ENCODE measurements around the gene UNC93A. TPM values are rescaled to one million over a fixed set of nuclear protein-coding genes. Genes with fewer than 3 reads are reported as not detected.
"Not testable (repeated sequence)": the region's sequence is repeated elsewhere in the genome, so short reads cannot be mapped to it uniquely, and the experiment has no call there.

UNC93A gene
- total RNA-seq, 1 donor from 2014 or later, result not detected

DNA sequence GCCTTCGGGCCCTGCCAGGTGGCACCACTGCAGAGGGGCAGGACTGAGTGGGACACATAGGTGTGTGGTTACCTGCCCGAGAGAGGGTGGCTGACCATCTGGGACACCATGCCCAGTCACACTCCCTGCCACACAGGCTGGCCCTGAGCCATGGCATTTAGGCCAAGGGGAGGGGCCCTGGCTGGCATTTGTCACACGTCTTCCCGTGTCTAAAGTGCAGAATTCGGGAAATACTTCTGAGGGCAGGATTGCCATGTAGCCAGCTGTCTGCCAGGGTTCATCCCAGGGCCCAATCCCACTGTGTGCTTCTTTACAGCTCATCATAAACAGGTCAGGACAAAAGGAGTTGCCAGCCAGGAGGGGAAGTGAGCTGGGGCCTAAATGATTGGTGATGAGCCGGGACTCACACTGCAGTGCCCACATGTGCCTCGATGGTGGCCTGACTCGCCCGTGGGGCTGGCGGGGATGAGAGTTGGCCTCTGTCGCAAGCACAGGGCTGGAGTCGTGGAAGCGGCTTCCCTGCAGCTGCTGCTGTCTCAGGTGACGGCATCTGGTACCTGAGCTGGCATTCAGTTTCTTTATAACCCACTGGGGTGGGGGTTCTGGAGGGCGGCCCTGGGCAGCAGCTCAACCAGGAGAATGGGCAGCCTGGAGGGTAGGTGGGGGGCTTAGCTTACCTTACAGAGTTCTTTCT lies 5.9 kb upstream of the UNC93A start:
- no peak overlapping the region for H3K4me3 ChIP-seq (ENCODE audit: low read depth, low read length)
- TF ChIP-seq, protein P1, sequence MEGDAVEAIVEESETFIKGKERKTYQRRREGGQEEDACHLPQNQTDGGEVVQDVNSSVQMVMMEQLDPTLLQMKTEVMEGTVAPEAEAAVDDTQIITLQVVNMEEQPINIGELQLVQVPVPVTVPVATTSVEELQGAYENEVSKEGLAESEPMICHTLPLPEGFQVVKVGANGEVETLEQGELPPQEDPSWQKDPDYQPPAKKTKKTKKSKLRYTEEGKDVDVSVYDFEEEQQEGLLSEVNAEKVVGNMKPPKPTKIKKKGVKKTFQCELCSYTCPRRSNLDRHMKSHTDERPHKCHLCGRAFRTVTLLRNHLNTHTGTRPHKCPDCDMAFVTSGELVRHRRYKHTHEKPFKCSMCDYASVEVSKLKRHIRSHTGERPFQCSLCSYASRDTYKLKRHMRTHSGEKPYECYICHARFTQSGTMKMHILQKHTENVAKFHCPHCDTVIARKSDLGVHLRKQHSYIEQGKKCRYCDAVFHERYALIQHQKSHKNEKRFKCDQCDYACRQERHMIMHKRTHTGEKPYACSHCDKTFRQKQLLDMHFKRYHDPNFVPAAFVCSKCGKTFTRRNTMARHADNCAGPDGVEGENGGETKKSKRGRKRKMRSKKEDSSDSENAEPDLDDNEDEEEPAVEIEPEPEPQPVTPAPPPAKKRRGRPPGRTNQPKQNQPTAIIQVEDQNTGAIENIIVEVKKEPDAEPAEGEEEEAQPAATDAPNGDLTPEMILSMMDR (conservative IDR thresholded peaks at IDR 0.05; ENCODE audit: low read depth, low read length), result no peak
- no peak for DNase-seq (ENCODE audit: low read depth)

DNA sequence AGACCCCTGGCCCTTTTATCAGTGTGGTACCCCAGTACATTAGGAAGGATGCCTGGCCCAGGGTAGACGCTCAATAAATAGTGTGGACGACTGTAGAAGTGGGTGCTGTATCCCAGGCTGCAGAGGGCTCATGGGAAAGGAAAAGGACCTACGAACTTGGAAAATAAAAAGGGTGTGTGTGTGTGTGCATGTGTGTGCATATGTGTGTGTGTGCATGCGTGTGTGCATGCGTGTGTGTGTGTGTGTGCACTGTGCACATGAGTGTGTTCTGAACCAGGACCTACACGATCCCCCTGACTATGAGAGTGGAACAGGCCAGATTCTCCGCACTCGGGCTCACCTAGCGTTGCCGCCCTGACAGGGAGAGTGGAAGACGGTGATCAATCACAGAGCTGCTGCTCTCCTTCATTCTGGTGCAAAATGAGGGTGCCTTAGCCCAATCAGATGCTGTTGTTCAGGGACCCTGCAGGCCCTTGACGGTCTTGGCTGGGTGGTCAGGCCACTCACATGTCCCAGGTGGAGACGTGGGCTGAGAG lies 3.5 kb upstream of the UNC93A start:
- no peak for DNase-seq (ENCODE audit: low read depth)
- H3K4me3 ChIP-seq (ENCODE audit: low read depth, low read length), result no peak overlapping the region
- TF ChIP-seq, protein P1 (conservative IDR thresholded peaks at IDR 0.05; ENCODE audit: low read depth, low read length), result no peak

DNA sequence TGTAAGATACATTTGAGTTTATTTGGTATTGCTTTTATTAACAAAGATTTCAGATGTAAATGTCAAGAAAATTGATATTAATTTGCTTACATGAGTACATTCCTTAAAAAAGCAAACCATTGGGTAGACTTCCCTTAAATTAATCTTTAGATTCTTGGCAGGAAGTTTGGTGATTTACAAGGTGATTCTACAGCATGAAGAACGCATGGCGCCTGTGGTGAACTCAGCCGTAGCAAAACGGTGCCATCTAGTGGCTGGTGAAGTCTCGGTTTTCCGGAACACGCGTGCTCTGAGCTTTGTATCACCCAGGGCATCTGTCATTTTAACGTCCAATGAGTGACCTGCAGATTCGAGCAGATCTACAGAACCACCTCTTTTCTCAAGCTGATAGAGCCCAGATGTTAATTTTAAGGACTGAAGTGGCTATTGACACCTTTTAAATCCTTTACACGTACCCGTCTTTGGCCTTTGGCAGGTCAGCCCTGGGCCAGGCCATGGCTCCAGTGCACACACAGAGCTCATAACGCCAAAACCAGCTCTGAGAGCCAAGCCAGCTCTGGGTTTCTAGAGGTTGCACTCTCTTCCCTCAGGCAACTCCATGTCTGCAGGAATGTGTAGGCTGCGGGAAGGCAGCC lies 2.4 kb upstream of the UNC93A start:
- DNase-seq (ENCODE audit: low read depth); H3K4me3 ChIP-seq (ENCODE audit: low read depth, low read length): not testable (repeated sequence)
- TF ChIP-seq, protein P1 (conservative IDR thresholded peaks at IDR 0.05; ENCODE audit: low read depth, low read length), result peak; percentile 60

DNA sequence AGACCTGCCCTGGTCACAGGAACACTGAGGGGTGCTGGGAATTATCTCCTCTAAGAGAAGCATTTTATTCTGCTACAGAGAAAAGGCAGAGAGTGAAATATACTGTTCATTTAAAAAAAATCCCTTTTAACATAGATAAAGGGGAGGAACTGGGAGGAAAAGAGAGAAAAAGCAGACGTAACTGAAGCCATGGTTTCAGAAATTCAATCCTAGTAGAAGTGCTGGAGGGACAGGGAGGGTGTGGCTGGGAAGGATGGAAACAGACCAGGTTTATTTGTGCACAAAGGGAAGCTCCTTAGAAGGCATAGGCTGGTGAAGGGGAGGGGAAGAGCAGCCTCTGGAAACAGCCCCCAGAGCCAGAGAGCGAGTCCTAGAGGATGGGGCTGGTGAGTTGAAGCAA lies 1.8 kb upstream of the UNC93A start:
- H3K4me3 ChIP-seq (ENCODE audit: low read depth, low read length); DNase-seq (ENCODE audit: low read depth): not testable (repeated sequence)

DNA sequence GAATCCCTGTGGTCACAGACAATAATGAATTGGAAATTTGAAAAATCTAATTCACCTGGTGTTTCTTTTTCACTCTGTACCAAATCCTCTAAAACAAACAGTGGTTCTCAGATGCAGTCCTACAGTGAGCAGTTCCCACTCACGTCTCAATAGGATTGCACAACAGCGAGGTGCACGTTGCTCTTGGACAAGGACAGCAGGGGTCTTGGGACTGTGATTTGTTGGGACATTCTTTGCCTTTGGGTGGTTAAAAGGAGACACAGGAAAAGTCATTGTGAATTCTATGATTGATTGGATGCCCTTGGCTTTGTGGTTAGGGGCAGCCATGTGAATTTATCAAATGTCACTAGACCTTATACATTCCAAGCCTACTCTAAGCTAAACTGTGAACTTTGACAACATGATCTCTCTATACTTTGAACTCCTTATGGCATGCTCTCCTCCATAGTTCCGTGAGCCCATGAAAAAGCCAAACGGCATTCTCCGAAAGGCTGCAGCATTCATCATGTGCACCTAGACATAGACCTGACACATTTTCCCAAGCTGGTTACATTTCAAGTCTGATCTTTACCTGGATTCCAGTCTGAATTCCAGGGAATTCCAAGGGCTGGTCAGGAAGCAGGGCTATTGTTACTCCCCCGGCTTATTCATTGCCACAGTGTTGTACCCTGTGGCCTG lies 647 bp downstream of the UNC93A start:
- no peak overlapping the region for H3K4me3 ChIP-seq (ENCODE audit: low read depth, low read length)
- TF ChIP-seq, protein P1 (conservative IDR thresholded peaks at IDR 0.05; ENCODE audit: low read depth, low read length), result no peak
- DNase-seq (ENCODE audit: low read depth), result no peak

DNA sequence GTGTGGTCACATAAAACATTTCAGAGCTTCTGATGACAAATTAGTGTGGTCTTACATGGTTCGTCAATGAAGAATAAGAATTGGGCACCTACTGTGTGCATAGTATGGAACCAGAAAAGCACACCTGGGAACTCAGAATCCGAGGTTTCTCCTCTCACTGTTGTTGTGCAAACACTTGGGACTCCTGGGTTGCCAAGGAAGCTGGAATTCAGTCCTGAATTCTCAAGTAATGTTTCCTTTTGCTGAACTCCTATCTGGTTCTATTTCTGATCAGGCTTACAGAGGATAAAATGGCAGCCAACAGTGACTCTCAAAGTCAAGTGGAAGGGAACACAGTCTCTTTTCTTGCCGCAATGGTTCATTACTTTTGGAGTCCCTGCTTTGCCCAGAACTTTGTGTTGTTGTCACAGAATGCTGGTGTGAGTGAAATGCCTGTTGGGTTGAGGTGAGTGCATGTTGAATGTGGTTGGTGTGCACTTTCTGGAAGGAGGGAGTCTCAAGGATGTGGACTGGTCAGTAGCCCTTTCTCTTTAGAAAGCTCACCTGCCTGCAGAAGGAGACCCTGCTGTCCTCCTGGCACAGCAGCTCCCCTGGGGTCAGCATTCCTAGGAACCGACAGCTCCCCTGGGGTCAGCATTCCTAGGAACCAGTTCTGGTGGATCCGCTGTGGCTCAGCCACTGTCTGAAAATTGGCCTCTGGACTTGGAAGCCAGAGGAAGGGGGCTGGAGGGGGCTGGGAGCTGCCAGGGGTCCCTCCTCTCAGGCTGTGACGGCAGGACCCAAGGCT lies 1.4 kb downstream of the UNC93A start:
- no peak for DNase-seq (ENCODE audit: low read depth)
- TF ChIP-seq, protein P1 (conservative IDR thresholded peaks at IDR 0.05; ENCODE audit: low read depth, low read length), result no peak
- no peak overlapping the region for H3K4me3 ChIP-seq (ENCODE audit: low read depth, low read length)
